ENCODE data around the gene SYS1. TPM values are rescaled to one million over a fixed set of nuclear protein-coding genes. Genes with fewer than 3 reads are reported as not detected.

Gene SYS1
- total and polyA plus RNA-seq, 2 donors (not counting 1 experiment from before 2014, with no cell fraction given), result 25.3 to 57.7 TPM

DNA sequence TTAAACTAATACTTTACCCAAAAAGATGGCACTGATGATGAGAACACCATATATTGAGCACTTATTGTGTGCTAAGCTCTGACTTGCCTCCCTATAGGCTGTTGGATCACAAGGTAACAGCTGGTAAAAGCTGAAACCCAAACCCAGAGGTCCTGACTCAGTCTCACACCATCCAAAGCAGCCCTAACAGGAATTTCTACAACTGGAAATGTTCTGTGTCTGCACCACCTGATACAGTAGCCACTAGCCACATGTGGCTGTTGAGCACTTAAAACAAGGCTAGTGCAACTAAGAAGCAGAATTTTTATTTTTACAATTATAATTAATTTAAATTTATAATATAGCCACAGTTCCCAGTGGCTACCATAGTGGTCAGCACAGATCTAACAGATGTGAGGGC is 39.2 kb upstream of the SYS1 start:
- CTCF ChIA-PET, result interaction anchor here (0.9 to 7.9 kb wide), 11 partner anchors 12 to 445 kb away, joined by 3 to 135 read pairs (median 6); partner anchors contain the start of gene SYS1

DNA sequence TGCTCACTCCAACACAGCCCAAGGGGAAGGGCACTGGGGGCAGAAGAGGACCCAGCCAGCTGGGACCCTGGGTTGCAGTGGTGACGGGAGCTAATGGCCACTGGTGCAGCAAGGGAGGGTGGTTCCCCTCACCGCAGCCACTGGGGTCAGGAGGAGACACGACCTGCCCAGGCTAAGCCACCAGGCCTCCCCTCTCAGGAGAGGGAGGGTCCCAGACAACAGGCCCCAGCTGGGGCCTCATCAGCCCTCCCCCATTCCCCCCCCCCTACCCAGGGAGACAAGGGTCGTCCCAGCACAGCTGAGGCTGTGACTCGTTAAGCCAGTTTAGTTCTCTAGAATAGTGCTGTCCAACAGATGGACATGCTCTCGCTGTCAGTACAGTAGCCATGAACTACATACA is 37.6 kb upstream of the SYS1 start:
- intact Hi-C loops (cut with micrococcal nuclease), result no loop called here
- H4K20me1 ChIP-seq (ENCODE audit: control insufficient read depth, insufficient read depth, low read length, poor library complexity, severe bottlenecking), result no peaks in the 10 kb centered on the region
- no peak overlapping the region for H3K4me3 ChIP-seq (ENCODE audit: control extremely low read depth in 1 of 5, extremely low read depth in 1 of 5, insufficient read depth in 1 of 5, low read depth in 2 of 5, low read length in 4 of 5)
- no peaks in the 10 kb centered on the region for H3K36me3 ChIP-seq (replicated peaks in 1 of 2; ENCODE audit: control extremely low read depth in 1 of 2, control insufficient read depth in 1 of 2, extremely low read depth in 1 of 2, insufficient read depth in 2 of 2, low read length in 1 of 2)
- H3K4me3 Mint-ChIP-seq, result no peak overlapping the region
- H3K27ac ChIP-seq (ENCODE audit: low read length in 2 of 2), result no peak overlapping the region
- H3K9me3 ChIP-seq (ENCODE audit: control extremely low read depth in 1 of 3, control insufficient read depth in 2 of 3, insufficient read depth in 1 of 3, low read length in 2 of 3), result peaks cover 0 to 8% (median 3%) of the 10 kb centered on the region in 3 donors
- TF ChIP-seq EZH2 (IDR thresholded peaks at IDR 0.05; ENCODE audit: borderline replicate concordance, insufficient read depth, low read depth, low read length, poor library complexity, severe bottlenecking), result no peak
- TF ChIP-seq, protein P1, sequence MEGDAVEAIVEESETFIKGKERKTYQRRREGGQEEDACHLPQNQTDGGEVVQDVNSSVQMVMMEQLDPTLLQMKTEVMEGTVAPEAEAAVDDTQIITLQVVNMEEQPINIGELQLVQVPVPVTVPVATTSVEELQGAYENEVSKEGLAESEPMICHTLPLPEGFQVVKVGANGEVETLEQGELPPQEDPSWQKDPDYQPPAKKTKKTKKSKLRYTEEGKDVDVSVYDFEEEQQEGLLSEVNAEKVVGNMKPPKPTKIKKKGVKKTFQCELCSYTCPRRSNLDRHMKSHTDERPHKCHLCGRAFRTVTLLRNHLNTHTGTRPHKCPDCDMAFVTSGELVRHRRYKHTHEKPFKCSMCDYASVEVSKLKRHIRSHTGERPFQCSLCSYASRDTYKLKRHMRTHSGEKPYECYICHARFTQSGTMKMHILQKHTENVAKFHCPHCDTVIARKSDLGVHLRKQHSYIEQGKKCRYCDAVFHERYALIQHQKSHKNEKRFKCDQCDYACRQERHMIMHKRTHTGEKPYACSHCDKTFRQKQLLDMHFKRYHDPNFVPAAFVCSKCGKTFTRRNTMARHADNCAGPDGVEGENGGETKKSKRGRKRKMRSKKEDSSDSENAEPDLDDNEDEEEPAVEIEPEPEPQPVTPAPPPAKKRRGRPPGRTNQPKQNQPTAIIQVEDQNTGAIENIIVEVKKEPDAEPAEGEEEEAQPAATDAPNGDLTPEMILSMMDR (IDR thresholded peaks at IDR 0.05), result no peak
- H3K27ac Mint-ChIP-seq, result no peak overlapping the region
- H3K9ac ChIP-seq (ENCODE audit: low read length), result no peak overlapping the region
- DNase-seq (no peak), ATAC-seq (ENCODE audit: low read depth) (no peak)
- H3K27me3 Mint-ChIP-seq, result no peaks in the 10 kb centered on the region
- WGBS (ENCODE audit: insufficient coverage), result 79% methylated on average over 6 of the region's 6 CpGs
- H3K4me2 ChIP-seq (replicated peaks; ENCODE audit: low read depth, low read length, poor library complexity, severe bottlenecking), result no peak overlapping the region
- no peaks in the 10 kb centered on the region for H3K9me3 Mint-ChIP-seq (ENCODE audit: insufficient read depth)
- POLR2A ChIA-PET, result no interaction called here
- H3K4me1 Mint-ChIP-seq, result peaks cover 17% of the 10 kb centered on the region
- no peaks in the 10 kb centered on the region for H3K79me2 ChIP-seq (ENCODE audit: control insufficient read depth, insufficient read depth, low read length)
- H3K4me1 ChIP-seq (ENCODE audit: control insufficient read depth in 2 of 2, insufficient read depth in 2 of 2, low read length in 2 of 2), result peaks cover 11 to 23% of the 10 kb centered on the region in 2 donors
- H2AFZ ChIP-seq (ENCODE audit: insufficient read depth, low read depth, low read length, poor library complexity, severe bottlenecking), result no peak overlapping the region
- peaks cover 0 to 2% (median 0%) of the 10 kb centered on the region in 4 experiments for H3K27me3 ChIP-seq (replicated peaks in 1 of 4; ENCODE audit: control extremely low read depth in 1 of 4, control insufficient read depth in 3 of 4, insufficient read depth in 4 of 4, low read length in 3 of 4)
- CTCF ChIA-PET, result interaction anchor here (0.7 to 0.9 kb wide), 2 partner anchors 35 to 111 kb away, joined by 3 to 6 read pairs; no protein-coding TSS in a partner anchor

More for the DNA sequence above, 39.2 kb upstream of the SYS1 start:
- no peaks in the 10 kb centered on the region for H3K36me3 ChIP-seq (replicated peaks in 1 of 2; ENCODE audit: control extremely low read depth in 1 of 2, control insufficient read depth in 1 of 2, extremely low read depth in 1 of 2, insufficient read depth in 2 of 2, low read length in 1 of 2)
- Mint-ChIP-seq H3K27ac (no peak overlapping the region), H3K4me1 (peaks cover 17% of the 10 kb centered on the region), H3K27me3 (no peaks in the 10 kb centered on the region), H3K9me3 (ENCODE audit: insufficient read depth) (no peaks in the 10 kb centered on the region), H3K4me3 (no peak overlapping the region)
- POLR2A ChIA-PET, result no interaction called here
- H3K27ac ChIP-seq (ENCODE audit: low read length in 2 of 2), result no peak overlapping the region
- TF ChIP-seq EZH2 (IDR thresholded peaks at IDR 0.05; ENCODE audit: borderline replicate concordance, insufficient read depth, low read depth, low read length, poor library complexity, severe bottlenecking), result no peak
- TF ChIP-seq, protein P1 (IDR thresholded peaks at IDR 0.05), result no peak
- H4K20me1 ChIP-seq (ENCODE audit: control insufficient read depth, insufficient read depth, low read length, poor library complexity, severe bottlenecking), result no peaks in the 10 kb centered on the region
- no peak overlapping the region for H3K4me3 ChIP-seq (ENCODE audit: control extremely low read depth in 1 of 5, extremely low read depth in 1 of 5, insufficient read depth in 1 of 5, low read depth in 2 of 5, low read length in 4 of 5)
- H2AFZ ChIP-seq (ENCODE audit: insufficient read depth, low read depth, low read length, poor library complexity, severe bottlenecking), result no peak overlapping the region
- H3K27me3 ChIP-seq (replicated peaks in 1 of 4; ENCODE audit: control extremely low read depth in 1 of 4, control insufficient read depth in 3 of 4, insufficient read depth in 4 of 4, low read length in 3 of 4), result no peaks in the 10 kb centered on the region
- H3K4me1 ChIP-seq (ENCODE audit: control insufficient read depth in 2 of 2, insufficient read depth in 2 of 2, low read length in 2 of 2), result peaks cover 21 to 34% of the 10 kb centered on the region in 2 donors
- peaks cover 0 to 8% (median 3%) of the 10 kb centered on the region in 3 donors for H3K9me3 ChIP-seq (ENCODE audit: control extremely low read depth in 1 of 3, control insufficient read depth in 2 of 3, insufficient read depth in 1 of 3, low read length in 2 of 3)
- no peak overlapping the region for H3K4me2 ChIP-seq (replicated peaks; ENCODE audit: low read depth, low read length, poor library complexity, severe bottlenecking)
- H3K9ac ChIP-seq (ENCODE audit: low read length), result no peak overlapping the region
- intact Hi-C loops (cut with micrococcal nuclease), result no loop called here
- ATAC-seq (ENCODE audit: low read depth), result no peak
- no peak for DNase-seq
- H3K79me2 ChIP-seq (ENCODE audit: control insufficient read depth, insufficient read depth, low read length), result no peaks in the 10 kb centered on the region

All from B cell (primary cell).